SK-N-MC (cell line): Measurements from ENCODE around the gene ERFE.

Source experiments
- DNase-seq: peaks from one replicate; pipeline ENCODE4 v3.0.0-alpha.2; 2011; ENCODE audit warnings: low read depth, low spot score
- H3K27ac ChIP-seq: fragments of 200-600 bp; sonication (generic); 2 replicates; pipeline ENCODE4 v1.5.1; 2016; ENCODE audit warnings: mixed run types
- H3K36me3 ChIP-seq: fragments of 200-600 bp; sonication (generic); 2 replicates; pipeline ENCODE4 v1.6.1; 2017; ENCODE audit warnings: antibody characterized with exemption, low read length, mixed read lengths; ENCODE audit not compliant: insufficient read depth
- H3K4me3 ChIP-seq: fragments of 200-600 bp; sonication (generic); 2 replicates; pipeline ENCODE4 v1.5.1; 2016
- H3K9ac ChIP-seq: fragments of 200-600 bp; sonication (generic); 2 replicates; pipeline ENCODE4 v1.8.0; 2017; ENCODE audit warnings: mixed run types, mixed read lengths; ENCODE audit not compliant: insufficient read length
- H3K9me3 ChIP-seq: fragments of 200-600 bp; sonication (generic); 2 replicates; pipeline ENCODE4 v1.6.1; 2017; ENCODE audit warnings: low read depth, mild to moderate bottlenecking, antibody characterized with exemption, low read length, moderate library complexity, mixed read lengths
- EZH2 ChIP-seq: fragments of 200-600 bp; sonication (generic); IDR thresholded peaks from one replicate; pipeline ENCODE4 v1.6.1; 2017; ENCODE audit warnings: antibody characterized with exemption
- FOXP2 ChIP-seq: optimal IDR thresholded peaks from 2 replicates; pipeline ENCODE3; 2011; ENCODE audit warnings: mild to moderate bottlenecking, moderate library complexity; ENCODE audit not compliant: insufficient read depth; ENCODE audit errors: extremely low read length, control extremely low read depth
- POLR2AphosphoS5 ChIP-seq: IDR thresholded peaks from 2 replicates; pipeline ENCODE4 v1.6.1; 2012; ENCODE audit warnings: mild to moderate bottlenecking, low read depth, low read length, borderline replicate concordance

Gene ERFE

DNA sequence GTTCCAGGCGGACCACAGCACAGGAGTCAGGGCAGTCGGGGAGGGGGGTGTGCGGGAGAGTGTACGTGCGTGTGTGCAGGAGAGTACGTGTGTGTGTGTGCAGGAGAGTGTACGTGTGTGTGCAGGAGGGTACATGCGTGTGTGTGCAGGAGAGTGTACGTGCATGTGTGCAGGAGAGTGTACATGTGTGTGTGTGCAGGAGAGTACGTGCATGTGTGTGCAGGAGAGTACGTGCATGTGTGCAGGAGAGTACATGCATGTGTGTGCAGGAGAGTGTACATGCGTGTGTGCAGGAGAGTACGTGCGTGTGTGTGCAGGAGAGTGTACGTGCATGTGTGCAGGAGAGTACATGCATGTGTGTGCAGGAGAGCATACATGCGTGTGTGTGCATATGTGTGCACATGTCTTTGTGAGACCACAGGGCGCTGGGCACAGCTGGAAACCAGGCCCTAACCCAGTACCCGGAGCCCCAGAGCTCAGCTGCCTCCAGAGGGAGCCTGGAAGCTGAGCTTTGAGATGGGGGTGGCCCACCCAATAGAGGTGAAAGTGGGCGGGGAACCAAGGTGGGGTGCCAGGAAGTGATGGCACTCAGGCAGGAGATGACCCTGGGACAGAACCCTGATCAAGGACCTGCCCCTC lies 34.2 kb upstream of the ERFE start:
- H3K27ac ChIP-seq, result no peak overlapping the region
- no peaks in the 10 kb centered on the region for H3K36me3 ChIP-seq
- H3K9me3 ChIP-seq, result 0 out of 2 replicates have a peak, but pooled peaks cover 3% of the 10 kb centered on the region
- H3K9ac ChIP-seq, result no peak overlapping the region
- TF ChIP-seq FOXP2, result no peak
- TF ChIP-seq POLR2AphosphoS5, result no peak
- TF ChIP-seq EZH2, result no peak
- no peak overlapping the region for H3K4me3 ChIP-seq
- DNase-seq, result no peak

DNA sequence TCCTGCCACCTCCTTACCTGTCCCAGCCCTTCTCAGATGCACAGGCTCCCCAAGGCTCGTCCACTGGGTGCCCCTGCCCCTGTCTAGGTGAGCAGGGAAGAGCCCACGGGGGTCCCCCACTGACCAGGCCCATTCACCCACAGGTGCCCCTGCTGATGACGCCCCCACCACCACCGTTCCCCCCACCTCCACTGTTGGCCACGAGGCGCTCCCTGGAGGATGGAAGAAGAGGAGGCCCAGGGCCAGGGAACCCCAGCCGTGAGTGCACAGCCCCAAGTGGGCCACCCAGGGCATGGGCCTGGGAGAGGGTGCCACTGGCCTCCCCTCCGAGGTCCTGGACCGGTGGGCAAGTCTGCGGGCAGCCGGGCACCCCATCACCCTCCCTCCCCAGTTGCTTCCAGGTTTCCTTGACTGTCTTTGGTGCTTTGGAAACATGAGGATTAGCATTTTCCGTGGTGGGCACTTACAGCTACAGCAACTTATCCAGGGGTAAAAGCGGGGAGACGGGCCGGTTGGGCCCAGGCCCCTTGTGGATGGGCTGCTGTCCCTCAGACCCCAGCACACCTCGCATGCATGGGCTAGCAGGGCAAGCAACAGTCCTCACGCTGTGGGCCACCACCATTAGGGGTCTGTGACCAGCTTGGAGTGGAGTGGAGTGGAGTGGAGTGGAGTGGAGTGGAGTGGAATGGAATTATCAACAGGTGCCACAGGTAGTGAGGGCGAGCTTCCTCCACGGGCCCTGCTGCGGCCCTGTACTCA lies 33.5 kb upstream of the ERFE start:
- TF ChIP-seq EZH2, result no peak
- TF ChIP-seq POLR2AphosphoS5, result no peak
- no peak for TF ChIP-seq FOXP2
- 0 out of 2 replicates have a peak, but pooled peaks cover 3% of the 10 kb centered on the region for H3K9me3 ChIP-seq
- no peak overlapping the region for H3K9ac ChIP-seq
- no peak for DNase-seq
- no peak overlapping the region for H3K27ac ChIP-seq
- no peaks in the 10 kb centered on the region for H3K36me3 ChIP-seq
- no peak overlapping the region for H3K4me3 ChIP-seq

DNA sequence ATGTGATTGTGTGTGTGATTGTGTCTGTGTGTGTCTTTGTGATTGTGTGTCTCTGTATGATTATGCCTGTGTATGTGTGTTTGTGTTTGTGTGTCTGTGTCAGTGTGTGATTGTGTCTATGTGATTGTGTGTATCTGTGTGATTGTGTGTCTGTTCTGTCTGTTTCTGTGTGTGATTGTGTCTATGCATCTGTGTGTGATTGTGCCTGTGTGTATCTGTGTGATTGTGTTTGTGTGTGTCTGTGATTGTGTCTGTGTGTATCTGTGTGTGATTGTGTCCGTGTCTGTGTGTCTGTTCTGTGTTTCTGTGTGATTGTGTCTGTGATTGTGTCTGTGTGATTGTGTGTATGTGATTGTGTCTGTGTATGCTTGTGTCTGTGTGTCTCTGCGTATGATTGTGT lies 32.4 kb upstream of the ERFE start:
- no peak overlapping the region for H3K27ac ChIP-seq
- H3K36me3 ChIP-seq, result no peaks in the 10 kb centered on the region
- H3K9me3 ChIP-seq, result 0 out of 2 replicates have a peak, but pooled peaks cover 3% of the 10 kb centered on the region
- DNase-seq, result no peak
- TF ChIP-seq FOXP2 (no peak), EZH2 (no peak), POLR2AphosphoS5 (no peak)
- no peak overlapping the region for H3K9ac ChIP-seq
- H3K4me3 ChIP-seq, result no peak overlapping the region

DNA sequence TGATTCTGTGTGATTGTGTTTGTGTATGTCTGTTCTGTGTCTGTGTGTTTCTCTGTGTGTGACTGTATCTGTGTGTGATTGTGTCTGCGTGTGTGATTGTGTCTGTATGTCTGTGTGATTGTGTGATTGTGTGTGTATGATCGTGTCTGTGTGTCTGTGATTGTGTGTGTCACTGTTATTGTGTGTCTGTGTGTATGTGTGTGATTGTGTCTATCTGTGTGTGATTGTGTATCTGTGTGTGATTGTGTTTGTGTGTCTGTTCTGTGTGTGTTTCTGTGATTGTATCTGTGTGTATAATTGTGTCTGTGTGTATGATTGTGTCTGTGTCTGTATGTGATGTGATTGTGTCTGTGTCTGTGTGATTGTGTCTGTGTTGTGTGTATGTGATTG lies 32.0 kb upstream of the ERFE start:
- Histone ChIP-seq H3K4me3 (peak overlapping the region; percentile 54), H3K9me3 (0 out of 2 replicates have a peak, but pooled peaks cover 3% of the 10 kb centered on the region), H3K27ac (peak overlapping the region; percentile 69), H3K9ac (peak overlapping the region; percentile 50), H3K36me3 (no peaks in the 10 kb centered on the region)
- TF ChIP-seq FOXP2 (no peak), POLR2AphosphoS5 (no peak), EZH2 (no peak)
- DNase-seq, result no peak

GRCh38 chr2:238127165-238128060 lies 31.4 kb upstream of the ERFE start:
- Histone ChIP-seq H3K9me3 (0 out of 2 replicates have a peak, but pooled peaks cover 3% of the 10 kb centered on the region), H3K4me3 (peak overlapping the region; percentile 54), H3K36me3 (no peaks in the 10 kb centered on the region), H3K9ac (peak overlapping the region; percentile 50), H3K27ac (peak overlapping the region; percentile 69; the same call in 1 of the 2 replicates)
- DNase-seq, result no peak
- TF ChIP-seq POLR2AphosphoS5 (no peak), EZH2 (no peak), FOXP2 (no peak)

- Histone ChIP-seq H3K9ac (no peak overlapping the region), H3K27ac (no peak overlapping the region), H3K4me3 (no peak overlapping the region), H3K9me3 (0 out of 2 replicates have a peak, but pooled peaks cover 3% of the 10 kb centered on the region), H3K36me3 (no peaks in the 10 kb centered on the region)
- TF ChIP-seq FOXP2, result no peak
- TF ChIP-seq POLR2AphosphoS5, result no peak
- TF ChIP-seq EZH2, result no peak
- DNase-seq, result no peak
Measured at GRCh38 chr2:238128061-238128440, 30.7 kb upstream of the ERFE start.

- Histone ChIP-seq H3K9me3 (0 out of 2 replicates have a peak, but pooled peaks cover 3% of the 10 kb centered on the region), H3K4me3 (no peak overlapping the region), H3K9ac (no peak overlapping the region), H3K27ac (no peak overlapping the region), H3K36me3 (no peaks in the 10 kb centered on the region)
- DNase-seq, result no peak
- no peak for TF ChIP-seq EZH2
- TF ChIP-seq FOXP2, result no peak
- no peak for TF ChIP-seq POLR2AphosphoS5
Measured at GRCh38 chr2:238128534-238129001, 30.2 kb upstream of the ERFE start.
